ENCODE data around the gene OR13F1.
"Not testable (repeated sequence)": the region's sequence is repeated elsewhere in the genome, so short reads cannot be mapped to it uniquely, and the experiment has no call there.

OR13F1 gene, protein sequence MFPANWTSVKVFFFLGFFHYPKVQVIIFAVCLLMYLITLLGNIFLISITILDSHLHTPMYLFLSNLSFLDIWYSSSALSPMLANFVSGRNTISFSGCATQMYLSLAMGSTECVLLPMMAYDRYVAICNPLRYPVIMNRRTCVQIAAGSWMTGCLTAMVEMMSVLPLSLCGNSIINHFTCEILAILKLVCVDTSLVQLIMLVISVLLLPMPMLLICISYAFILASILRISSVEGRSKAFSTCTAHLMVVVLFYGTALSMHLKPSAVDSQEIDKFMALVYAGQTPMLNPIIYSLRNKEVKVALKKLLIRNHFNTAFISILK

DNA sequence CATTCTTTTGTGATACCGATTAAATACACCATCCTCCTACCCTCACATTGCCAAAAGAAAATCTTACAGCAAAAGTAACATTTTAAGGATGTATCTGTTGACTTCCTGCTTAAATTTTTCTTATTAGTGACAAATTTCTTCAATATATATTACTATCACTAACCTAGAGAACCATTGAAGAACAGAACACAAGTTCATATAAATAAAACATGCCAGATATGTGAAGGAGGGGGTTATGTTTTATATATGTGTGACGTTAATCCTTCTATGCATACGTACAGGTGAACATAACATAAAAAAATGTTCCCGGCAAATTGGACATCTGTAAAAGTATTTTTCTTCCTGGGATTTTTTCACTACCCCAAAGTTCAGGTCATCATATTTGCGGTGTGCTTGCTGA lies at the start of gene OR13F1:
Gene OR13F1, plus strand, starts transcription at position 301 of the 400 bp plus-strand sequence. Its CDS starts 0 bp downstream, at position 301.
- DNase-seq, result no peak

DNA sequence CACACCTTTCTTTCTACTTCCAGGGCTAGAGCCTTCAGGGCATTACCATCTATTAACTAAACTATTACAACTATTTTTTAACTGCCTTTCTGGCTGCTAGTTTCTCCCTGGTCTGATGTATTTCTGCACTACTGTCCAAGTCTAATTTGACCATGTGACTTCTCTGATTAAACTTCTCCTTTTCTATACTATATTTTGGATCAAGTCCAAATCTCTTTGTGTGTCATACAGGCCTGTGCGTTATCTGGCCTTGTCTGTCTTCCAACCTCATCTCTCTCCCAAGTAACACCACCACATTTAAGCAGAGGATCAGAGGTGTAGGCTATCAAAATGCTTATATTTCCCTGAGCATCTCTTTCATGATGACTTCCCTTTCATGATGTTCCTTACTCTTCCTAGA lies 47.2 kb upstream of the OR13F1 start:
- DNase-seq, result no peak

DNA sequence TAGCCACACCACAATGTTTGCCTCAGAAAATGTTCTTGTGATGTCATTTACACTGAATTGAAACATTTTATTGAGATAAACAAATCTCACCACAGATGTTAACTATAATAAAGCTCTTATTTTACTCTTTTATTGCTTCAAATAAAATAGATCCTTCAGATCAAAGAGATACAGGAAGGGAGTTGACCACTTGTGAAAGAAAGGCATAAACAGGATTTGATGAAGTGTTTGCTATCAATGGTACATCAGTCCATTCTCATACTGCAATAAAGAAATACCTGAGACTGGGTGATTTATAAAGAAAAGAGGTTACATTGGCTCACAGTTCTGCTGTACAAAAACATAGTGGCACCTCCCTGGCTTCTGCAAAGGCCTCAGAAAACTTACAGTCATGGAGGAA lies 40.2 kb upstream of the OR13F1 start:
- no peak for DNase-seq

DNA sequence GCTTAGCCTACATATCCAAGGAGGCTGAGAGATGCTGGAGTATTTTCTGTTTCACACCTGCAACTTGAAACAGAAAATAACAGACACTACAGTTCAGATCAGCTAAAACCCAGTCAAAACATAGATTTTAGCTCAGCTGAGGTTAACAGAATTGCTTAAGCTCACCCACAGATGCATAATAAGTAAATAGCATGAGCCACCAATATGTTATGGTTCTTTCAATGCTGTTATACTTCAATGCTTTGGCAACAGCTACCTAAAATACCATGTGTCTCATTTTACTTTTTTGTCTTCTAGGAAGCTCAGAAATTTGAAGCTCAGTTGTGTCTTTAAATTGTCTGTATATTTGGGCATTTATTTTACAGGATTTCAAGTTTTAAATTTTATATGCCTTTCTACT lies 35.8 kb upstream of the OR13F1 start:
- DNase-seq, result no peak

DNA sequence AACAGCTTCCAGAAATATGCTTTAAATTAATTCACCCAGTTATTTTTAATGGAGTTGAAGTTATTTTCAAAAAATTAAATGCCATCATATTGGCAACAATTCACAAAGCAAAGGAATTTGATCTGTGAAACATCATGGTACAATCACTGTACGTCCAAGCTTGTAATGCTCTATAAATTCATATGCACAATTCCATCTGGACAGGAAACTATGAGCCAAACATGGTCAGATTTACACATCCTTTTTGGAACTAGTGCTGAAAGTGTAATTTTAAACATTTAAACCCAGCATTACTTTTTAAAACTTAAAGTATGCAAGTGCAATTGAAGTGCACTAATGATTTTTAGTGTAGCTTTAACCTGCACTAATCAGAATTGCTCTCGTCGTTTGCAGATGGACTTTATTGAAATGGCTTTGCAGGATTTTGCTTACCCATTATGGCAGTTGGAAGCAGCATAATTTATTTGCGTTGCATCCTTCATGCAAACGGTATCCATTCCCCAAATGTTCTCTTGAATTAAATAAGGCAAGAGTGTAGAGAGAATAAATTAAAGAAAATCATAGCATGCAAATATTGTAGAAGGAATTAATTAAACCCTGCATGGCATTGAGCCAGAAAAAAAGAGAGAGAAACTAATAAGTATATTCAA lies 21.0 kb upstream of the OR13F1 start:
- DNase-seq, result no peak

DNA sequence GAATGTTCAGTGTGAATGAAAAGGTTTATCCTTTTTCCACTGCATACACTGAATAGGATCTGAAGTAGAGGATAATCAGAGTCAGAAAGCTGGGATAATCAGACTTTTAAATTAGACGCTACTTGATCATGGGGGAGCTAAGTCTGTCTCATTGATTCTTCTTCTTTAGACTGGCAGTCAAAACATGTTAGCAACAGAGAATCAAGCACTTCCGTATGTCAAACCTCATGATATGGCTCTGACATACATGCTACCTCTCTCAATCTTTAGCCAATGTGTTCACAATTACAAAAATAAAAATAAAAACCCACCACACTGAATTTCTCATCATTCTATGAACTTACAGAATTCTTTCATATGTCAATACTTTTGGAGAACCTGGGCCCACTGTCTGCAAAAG lies 19.0 kb upstream of the OR13F1 start:
- DNase-seq, result no peak

DNA sequence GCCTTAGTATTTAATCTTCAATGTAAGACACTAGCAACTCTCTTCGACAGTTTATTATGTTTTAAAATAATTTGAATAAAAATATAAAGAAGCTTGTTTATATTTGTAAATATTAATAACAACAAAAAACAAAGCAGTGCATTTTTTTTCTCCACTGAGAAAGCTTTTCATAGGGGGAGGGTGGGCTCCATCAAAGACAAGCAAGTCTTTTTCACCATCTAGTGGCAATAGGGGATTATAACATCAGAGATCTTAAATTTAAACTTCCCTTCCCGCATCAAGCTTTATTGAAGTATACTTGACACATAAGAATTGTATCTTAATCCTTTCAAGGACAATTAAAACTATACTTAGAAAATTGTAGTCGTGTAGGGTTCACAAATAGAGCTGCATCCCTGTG lies 9.3 kb upstream of the OR13F1 start:
- no peak for DNase-seq

DNA sequence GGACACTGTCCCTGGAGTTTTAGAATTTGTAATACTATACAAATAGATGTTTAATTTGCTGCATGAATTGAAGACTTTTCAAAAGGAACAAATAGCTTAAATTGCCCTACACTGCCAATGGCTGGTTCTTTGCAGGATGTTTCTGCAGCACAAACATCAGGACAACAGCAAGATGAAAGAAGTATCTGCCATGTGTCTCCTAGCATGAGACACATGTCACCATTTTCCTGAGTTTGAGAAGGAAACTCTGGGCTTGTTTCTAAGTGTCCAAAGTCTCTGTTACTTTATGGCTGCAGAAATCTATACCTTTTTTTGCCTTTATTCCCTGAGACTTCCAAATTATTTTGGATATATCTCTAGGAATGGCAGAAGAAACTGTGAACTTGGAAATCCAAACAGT lies 623 bp upstream of the OR13F1 start:
- DNase-seq, result no peak

DNA sequence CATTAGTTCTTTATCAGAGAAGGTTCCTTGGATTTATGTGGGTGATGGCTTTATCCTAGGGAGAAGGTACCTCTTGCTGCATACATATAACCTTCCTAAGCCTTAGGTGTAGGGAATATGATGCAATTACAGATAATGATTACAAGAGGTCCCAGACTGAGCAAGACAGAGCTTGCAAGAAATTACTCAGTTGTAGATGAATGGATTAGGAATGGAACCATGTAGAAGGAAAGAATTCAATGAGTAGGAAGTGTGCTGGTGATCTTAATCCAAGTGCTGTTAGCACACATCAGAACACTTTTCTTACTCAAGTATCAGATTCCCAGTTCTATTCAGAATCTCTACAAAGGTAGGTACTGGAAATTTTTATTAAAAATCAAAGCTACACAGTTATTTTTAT lies 2.5 kb downstream of the OR13F1 start:
- DNase-seq, result no peak

DNA sequence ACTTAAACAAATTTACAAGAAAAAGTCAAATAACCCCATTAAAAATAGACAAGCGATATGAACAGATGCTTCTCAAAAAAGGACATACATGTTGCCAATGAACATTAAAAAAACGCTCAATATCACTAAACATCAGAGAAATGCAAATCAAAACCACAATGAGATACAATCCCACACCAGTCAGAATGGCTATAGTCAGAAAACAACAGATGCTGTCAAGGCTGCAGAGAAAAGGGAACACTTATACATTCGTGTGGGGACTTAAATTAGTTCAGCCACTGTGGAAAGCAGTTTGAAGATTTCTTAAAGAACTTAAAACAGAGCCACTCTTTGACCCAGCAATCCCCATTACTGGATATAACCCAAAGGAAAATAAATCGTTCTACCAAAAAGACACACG lies 10.8 kb downstream of the OR13F1 start:
- DNase-seq, result no peak

DNA sequence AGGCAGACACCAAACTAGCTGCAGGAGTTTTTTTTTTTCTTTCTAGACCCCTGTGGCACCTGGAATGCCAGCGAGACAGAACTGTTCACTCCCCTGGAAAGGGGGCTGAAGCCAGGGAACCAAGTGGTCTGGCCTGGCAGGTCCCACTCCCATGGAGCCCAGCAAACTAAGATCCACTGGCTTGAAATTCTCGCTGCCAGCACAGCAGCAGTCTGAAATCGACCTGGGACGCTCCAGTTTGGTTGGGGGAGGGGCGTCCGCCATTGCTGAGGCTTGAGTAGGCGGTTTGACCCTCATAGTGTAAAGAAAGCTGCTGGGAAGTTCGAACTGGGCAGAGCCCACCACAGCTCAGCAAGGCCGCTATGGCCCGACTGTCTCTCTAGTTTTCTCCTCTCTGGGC lies 16.2 kb downstream of the OR13F1 start:
- DNase-seq, result not testable (repeated sequence)

DNA sequence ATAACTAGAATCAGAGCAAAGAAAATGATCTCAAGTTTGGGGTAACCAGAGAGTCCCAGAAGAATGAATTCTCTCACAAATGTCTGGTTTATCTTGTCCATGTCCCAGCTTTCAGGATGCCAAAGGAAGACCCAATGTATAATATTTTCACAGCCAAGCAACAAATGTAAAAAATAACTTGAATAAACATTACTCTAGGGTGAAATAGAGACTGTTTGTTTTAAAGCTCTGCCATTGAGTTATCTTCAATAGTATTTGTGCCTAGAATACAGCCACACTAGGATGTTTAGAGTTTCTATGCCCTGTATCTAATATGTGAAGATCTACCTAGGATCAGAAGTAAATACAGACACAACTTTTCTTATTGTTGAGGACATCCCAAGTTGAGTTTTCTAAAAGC lies 23.0 kb downstream of the OR13F1 start, which contains the start of gene OR13C4:
Gene OR13C4, minus strand, starts transcription at position 101 of the 400 bp plus-strand sequence. Its CDS starts 0 bp downstream, at position 101.
- no peak for DNase-seq

DNA sequence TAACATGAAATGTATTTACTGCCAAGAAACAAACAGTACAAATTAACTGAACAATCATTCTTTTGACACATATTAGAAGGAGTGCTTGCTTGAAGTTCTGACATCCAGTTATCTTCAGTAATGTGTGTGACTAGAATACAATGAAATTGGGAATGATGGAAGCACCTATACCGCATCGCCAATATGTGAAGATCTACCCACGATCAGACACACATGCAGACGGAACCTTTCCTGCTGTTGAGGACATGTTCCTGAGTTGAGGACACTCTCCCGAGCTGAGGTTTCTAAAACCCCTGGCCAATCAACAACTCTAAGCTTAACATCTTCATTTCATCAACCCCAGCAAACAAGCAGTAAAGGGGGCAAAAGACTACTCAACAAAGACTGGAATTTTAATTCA lies 32.7 kb downstream of the OR13F1 start, which contains the start of gene OR13C3:
Gene OR13C3, minus strand, starts transcription at position 101 of the 400 bp plus-strand sequence. CDS start 133 bp downstream, outside the sequence.
- no peak for DNase-seq

DNA sequence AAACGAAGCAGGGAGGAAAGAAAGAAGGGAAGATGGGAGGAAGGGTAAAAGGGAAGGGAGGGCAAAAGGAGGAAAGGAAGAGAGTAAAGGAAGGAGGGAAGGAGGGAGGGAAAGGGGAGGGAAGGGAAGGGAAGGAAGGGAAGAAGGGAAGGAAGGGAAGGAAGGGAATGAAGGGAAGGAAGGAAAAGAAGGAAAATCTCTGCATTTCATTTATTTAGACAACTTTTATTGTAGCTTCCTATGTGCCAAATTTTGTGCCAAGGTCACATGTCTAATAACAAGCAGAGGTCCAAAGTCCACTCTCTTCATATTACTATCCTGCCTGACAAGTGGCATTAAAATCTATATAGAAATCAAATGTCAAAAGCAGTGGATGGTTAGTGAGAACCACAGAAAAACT lies 35.2 kb downstream of the OR13F1 start:
- no peak for DNase-seq

DNA sequence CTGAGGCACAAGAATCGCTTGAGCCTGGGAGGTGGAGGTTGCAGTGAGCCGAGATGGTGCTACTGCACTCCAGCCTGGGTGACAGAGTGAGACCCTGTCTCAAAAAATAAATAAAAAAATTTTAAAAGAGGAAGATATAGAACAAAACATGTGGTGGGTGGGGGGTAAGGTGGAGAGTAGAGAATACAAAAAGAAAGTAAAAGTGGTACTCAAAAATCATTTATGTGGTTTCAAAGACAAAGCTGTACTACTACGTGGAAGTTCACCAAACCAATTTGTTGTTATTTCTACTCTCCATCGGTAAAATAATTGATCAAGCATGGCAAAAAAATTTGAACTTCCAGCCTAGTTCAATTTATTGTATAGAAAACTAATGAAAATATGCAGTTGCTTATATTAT lies 40.6 kb downstream of the OR13F1 start:
- no peak for DNase-seq

DNA sequence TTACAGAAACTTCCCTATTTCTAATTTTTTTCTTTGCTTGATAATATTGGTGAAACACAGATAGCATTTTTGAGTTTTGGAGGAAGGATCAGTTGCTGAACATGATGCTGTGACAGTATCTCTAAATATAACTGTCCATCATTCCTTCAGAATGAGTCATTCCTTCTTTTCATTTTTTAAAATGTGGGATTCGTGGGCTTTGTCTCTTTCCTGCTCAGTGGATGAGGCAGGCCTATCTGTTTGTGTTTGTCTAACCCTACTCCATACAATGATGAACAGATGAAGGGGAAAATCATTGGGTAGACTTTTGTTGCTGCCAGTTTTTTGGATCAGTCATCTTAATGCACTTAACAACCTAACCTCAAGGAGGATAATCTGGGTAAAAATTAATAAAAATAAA lies 49.2 kb downstream of the OR13F1 start:
- DNase-seq, result no peak

Data from CD4-positive, alpha-beta T cell treated with Interleukin-15 for 1 hour (primary cell).